Mucosa of rectum (tissue), 2 donors: ENCODE data around the gene MCM7.

ENCODE experiments used
- H3K27ac ChIP-seq, 2 donors: one replicate each; pipeline ENCODE4 v1.7.0; 2013; ENCODE audit warnings: inconsistent platforms in 2 of 2, low read depth in 2 of 2, low read length in 2 of 2
- H3K27me3 ChIP-seq, 2 donors: one replicate each; pipeline ENCODE4 v1.7.0; 2013; ENCODE audit warnings: low read length in 2 of 2; ENCODE audit not compliant: control insufficient read depth in 2 of 2, insufficient read depth in 2 of 2
- H3K36me3 ChIP-seq, 2 donors: one replicate each; pipeline ENCODE4 v1.7.0; 2013; ENCODE audit warnings: low read length in 2 of 2; ENCODE audit not compliant: control insufficient read depth in 2 of 2, insufficient read depth in 2 of 2
- H3K4me1 ChIP-seq, 2 donors: one replicate each; pipeline ENCODE4 v1.7.0; 2013; ENCODE audit warnings: low read length in 2 of 2, mild to moderate bottlenecking in 1 of 2; ENCODE audit not compliant: control insufficient read depth in 2 of 2, insufficient read depth in 2 of 2
- H3K4me3 ChIP-seq, 2 donors: one replicate each; pipeline ENCODE4 v1.7.0; 2013; ENCODE audit warnings: low read length in 2 of 2
- H3K9ac ChIP-seq, 2 donors: one replicate each; pipeline ENCODE4 v1.7.0; 2013; ENCODE audit warnings: low read length in 2 of 2, low read depth in 1 of 2, mild to moderate bottlenecking in 1 of 2
- H3K9me3 ChIP-seq, 2 donors: one replicate each; pipeline ENCODE4 v1.7.0; 2013; ENCODE audit warnings: low read length in 2 of 2; ENCODE audit not compliant: control insufficient read depth in 2 of 2
- donor health status: healthy.
- donor health status: Normal muscosa, but diverticular disease.

Gene MCM7

DNA sequence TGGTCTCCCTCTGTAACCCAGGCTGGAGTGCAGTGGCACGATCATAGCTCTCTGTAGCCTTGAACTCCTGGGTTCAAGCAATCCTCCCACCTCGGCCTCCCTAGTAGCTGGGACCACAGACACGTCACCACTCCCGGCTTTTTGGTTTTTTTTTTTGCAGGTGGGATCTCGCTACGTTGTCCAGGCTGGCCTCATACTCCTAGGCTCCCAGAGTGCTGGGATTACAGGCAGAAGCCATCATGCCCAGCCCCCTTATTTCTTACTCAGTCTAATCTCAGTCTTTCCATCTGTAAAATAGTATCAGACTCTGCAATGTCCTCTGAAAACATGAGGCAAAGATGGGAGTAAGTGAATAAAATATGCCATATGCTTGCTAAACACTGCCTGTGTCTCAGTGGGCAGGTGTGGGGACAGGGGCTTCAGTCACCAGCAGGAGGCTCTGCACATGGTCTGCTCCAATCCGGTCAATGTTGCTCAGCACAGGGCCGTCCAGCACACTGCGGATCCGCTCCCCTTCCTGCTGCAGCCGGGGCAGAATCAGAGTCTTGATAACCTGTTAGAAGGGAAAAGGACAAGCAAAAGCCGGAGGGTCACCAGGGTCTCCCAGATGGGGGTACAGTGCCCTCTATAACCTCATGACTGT lies 8.4 kb upstream of the MCM7 start:
- Histone ChIP-seq H3K4me1 (no peaks in the 10 kb centered on the region), H3K9me3 (no peaks in the 10 kb centered on the region), H3K36me3 (peaks cover 36 to 68% of the 10 kb centered on the region in 2 donors), H3K4me3 (no peak overlapping the region), H3K27me3 (no peaks in the 10 kb centered on the region), H3K9ac (no peak overlapping the region), H3K27ac (no peak overlapping the region)

DNA sequence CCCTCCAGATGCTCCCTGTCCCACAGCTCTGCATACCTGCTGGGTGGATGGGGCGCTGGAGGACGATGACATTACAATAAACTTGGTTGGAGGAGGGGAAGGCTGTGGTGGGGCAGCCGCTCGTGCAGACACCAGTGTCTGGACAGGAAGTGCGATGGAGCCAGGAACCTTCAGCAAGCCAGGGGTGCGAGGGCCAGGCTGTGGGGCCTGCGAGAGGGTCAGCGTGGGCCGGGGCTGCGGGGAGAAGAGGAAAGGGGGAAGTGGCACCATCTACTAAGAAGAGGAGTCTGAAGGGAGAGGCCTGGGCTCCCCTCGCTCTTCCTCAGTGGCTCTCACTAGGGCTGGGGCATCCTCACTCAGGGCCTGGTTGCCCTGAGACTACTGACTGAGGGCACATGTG lies 6.7 kb upstream of the MCM7 start:
- Histone ChIP-seq H3K4me1 (no peaks in the 10 kb centered on the region), H3K9ac (no peak overlapping the region), H3K36me3 (peaks cover 30 to 66% of the 10 kb centered on the region in 2 donors), H3K27me3 (no peaks in the 10 kb centered on the region), H3K4me3 (no peak overlapping the region), H3K27ac (no peak overlapping the region), H3K9me3 (no peaks in the 10 kb centered on the region)

DNA sequence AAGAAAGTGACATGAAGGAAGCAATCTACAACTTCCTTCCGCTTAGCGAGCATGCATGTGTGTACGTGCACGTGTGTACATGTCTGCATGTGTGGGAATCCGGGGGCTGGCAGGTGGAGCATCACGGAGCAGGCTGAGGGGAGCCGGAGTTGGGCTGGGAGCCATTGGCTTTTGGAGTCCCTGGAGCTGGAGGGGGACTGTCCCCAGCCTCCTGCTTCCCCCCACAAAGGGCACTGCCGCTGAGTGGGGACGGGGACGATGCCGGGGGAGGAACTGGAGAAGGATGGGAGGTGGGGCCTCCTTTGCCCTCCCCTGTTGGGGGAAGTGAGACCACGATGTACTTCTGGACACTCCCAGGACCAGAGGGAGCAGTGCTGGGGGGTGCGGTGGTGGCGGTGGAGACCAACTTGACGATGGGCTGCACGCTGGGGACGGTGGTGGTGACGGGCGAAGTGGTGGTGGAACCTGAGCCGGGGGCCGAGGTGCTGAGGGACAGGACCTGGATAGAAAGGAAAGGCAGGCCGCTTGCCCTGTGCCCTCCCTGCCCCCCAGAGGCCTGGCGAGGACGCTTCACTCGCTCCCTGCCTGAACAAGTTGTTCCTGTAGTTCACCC lies 6.0 kb upstream of the MCM7 start:
- Histone ChIP-seq H3K4me1 (peaks cover 3 to 4% of the 10 kb centered on the region in 2 donors), H3K27me3 (no peaks in the 10 kb centered on the region), H3K4me3 (no peak overlapping the region), H3K27ac (no peak overlapping the region), H3K9ac (no peak overlapping the region), H3K36me3 (peaks cover 30 to 64% of the 10 kb centered on the region in 2 donors), H3K9me3 (no peaks in the 10 kb centered on the region)

DNA sequence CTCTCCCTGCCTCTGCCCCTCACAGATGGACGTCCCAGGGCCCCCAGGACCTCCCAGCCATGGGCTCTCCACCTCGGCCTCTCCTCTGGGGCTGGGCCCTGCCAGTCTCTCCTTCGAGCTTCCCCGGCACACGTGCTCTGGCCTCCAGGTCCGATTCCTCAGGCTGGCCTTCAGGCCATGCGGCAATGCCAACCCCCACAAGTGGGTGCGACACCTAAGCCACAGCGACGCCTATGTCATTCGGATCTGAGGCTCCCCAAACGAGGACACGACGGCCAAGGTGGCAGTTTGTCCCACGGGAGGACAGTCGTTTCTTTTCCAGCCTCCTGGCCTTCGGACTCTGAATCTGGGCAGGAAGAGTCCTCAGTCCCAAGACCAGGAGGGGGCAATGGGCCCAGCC lies 5.4 kb upstream of the MCM7 start:
- H3K4me1 ChIP-seq, result peaks cover 4 to 5% of the 10 kb centered on the region in 2 donors
- peaks cover 29 to 62% of the 10 kb centered on the region in 2 donors for H3K36me3 ChIP-seq
- no peak overlapping the region for H3K27ac ChIP-seq
- no peaks in the 10 kb centered on the region for H3K27me3 ChIP-seq
- no peak overlapping the region for H3K4me3 ChIP-seq
- H3K9ac ChIP-seq, result no peak overlapping the region
- no peaks in the 10 kb centered on the region for H3K9me3 ChIP-seq

DNA sequence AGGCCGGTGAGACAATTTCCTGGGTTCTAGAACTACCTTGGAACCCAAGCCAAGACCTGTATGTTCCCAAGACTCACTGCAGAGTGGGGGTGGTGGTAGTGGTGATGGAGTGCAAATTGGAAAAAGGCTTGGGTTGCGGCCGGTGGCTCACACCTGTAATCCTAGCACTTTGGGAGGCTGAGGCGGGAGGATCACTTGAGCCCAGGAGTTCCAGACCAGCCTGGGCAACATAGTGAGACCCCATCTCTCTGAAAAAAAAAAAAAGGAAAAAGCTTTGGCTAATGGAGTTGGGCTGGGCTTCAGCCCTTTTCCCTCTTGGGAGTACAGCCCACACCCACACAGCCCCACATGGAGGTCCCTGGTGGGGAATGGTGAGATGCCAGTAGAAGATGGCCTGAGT lies 4.3 kb upstream of the MCM7 start:
- H3K9me3 ChIP-seq, result no peaks in the 10 kb centered on the region
- peaks cover 21 to 54% of the 10 kb centered on the region in 2 donors for H3K36me3 ChIP-seq
- peaks cover 5 to 6% of the 10 kb centered on the region in 2 donors for H3K4me1 ChIP-seq
- no peaks in the 10 kb centered on the region for H3K27me3 ChIP-seq
- H3K27ac ChIP-seq, result no peak overlapping the region
- no peak overlapping the region for H3K9ac ChIP-seq
- no peak overlapping the region for H3K4me3 ChIP-seq

DNA sequence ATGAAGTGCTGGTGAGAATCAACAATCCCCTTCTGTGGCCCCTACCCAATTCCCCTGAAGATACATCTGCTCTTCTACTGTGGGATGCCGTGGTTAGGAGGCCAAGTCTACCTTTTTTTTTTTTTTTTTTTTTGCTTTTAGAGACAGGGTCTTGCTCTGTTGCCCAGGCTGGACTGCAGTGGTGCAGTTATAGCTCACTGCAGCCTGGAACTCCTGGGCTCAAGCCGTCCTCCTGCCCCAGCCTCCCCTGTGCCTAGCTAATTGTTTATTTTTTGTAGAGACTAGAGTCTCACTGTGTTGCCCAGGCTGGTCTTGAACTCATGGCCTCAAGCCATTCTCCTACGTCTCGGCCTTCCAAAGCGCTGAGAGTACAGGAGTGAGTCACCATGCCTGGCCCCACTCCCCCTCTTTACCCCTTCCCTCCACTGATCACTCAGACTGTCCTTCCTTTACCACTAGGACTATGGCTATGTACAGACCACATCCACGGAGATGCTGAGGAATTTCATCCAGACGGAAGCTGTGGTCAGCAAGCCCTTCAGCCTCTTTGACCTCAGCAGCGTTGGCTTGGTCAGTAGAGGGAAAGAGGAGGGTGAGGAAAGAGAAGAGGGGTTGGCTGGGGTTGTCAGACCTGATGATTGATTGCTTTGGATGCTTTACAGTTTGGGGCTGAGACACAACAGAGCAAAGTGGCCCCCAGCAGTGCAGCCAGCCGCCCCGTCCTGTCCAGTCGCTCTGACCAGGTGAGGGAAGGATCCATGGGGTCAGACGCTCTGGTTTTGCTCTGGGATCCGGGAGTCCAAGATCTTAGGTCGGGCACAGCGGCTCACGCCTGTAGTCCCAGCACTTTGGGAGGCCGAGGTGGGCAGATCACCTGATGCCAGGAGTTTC lies 2.0 kb upstream of the MCM7 start:
- H3K27me3 ChIP-seq, result no peaks in the 10 kb centered on the region
- H3K9me3 ChIP-seq, result no peaks in the 10 kb centered on the region
- H3K9ac ChIP-seq, result no peak overlapping the region
- no peak overlapping the region for H3K4me3 ChIP-seq
- H3K27ac ChIP-seq, result no peak overlapping the region
- H3K36me3 ChIP-seq, result peaks cover 34 to 48% of the 10 kb centered on the region in 2 donors
- peaks cover 11 to 17% of the 10 kb centered on the region in 2 donors for H3K4me1 ChIP-seq

DNA sequence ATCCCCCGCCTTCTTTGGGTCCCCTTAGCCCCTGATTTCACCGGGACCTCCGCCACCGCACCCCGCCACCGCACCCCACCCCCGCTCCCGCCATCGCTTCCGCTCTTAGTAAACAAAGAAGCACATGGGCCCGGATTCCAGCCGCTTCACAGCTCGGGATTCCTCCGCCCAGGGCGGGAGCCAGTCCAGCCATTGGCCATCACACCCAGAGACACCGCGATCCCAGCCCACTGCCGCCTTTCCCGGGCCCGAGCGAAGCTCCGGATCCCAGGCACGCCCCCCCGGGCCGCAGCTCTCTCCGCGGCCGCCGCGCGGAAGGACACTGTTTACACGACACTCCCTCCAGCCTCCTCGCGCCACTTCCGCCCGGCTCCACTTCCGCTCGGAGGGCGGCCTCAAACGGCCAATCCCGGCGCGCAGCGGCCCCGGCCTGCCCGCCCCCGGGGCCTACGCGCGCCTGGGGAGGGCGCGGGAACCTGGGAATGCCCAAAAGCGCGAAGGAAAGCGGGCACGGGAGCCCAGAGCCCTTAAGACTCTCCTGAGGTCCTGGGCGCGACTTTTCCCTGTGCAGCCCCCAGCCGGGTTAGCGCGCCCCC lies 679 bp downstream of the MCM7 start:
- H3K4me1 ChIP-seq, result peaks cover 11 to 17% of the 10 kb centered on the region in 2 donors
- H3K27ac ChIP-seq, result peak overlapping the region; percentile 89 to 90
- no peaks in the 10 kb centered on the region for H3K27me3 ChIP-seq
- peak overlapping the region; percentile 84 to 86 for H3K4me3 ChIP-seq
- peak overlapping the region; percentile 68 to 85 for H3K9ac ChIP-seq
- H3K9me3 ChIP-seq, result no peaks in the 10 kb centered on the region
- H3K36me3 ChIP-seq, result peaks cover 43 to 47% of the 10 kb centered on the region in 2 donors

DNA sequence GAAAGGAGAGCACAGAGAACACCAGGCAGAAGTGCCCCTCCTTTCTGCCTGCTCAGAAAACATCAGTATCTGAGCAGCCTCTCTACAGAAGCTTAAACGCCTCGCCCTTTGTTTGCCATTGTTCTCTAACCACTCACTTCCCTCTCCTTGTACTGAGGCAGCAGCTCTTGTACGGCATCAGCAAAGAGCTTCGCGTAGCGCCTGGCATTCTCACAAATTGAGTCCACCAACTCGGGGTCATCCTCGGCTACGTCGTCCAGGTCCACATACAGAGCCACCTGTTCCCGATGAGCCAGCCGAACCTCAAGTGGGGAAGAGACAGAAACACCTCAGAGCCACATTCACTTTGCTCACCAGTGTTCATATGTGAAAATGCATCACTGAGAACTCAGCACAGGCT lies 1.7 kb downstream of the MCM7 start:
- Histone ChIP-seq H3K9ac (peak overlapping the region in 1 of 2 donors; percentile 68), H3K36me3 (peaks cover 42 to 52% of the 10 kb centered on the region in 2 donors), H3K27ac (no peak overlapping the region), H3K27me3 (no peaks in the 10 kb centered on the region), H3K9me3 (no peaks in the 10 kb centered on the region), H3K4me3 (peak overlapping the region; percentile 84 to 86), H3K4me1 (peaks cover 11 to 17% of the 10 kb centered on the region in 2 donors)

DNA sequence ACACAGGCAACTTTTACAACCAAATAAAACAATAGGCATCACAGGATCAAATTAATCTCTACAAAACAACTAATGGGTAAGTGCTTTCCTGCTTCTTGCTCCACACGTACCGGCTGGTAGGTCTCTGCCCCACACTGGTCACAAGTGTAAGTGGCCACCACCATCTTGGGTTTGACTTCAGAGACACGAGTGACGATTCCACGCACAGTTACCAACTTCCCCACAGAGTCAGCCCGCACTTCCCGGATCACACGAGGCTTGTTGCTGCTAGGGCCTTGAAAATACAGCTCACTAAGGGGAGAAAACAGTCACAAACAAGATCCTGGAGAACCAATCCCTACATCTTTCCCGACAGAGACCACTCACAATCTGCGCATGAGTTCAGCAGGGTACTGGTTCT lies 2.3 kb downstream of the MCM7 start:
- no peaks in the 10 kb centered on the region for H3K27me3 ChIP-seq
- H3K27ac ChIP-seq, result no peak overlapping the region
- peak overlapping the region in 1 of 2 donors; percentile 16 for H3K4me3 ChIP-seq
- no peaks in the 10 kb centered on the region for H3K9me3 ChIP-seq
- peaks cover 11 to 17% of the 10 kb centered on the region in 2 donors for H3K4me1 ChIP-seq
- peaks cover 46 to 56% of the 10 kb centered on the region in 2 donors for H3K36me3 ChIP-seq
- H3K9ac ChIP-seq, result no peak overlapping the region
